ENCODE measurements around the gene TDRD9.

GRCh38 chr14:104080376-104081260, 152.4 kb downstream of the TDRD9 start:
- no peak for TF ChIP-seq CTCF (IDR thresholded peaks at IDR 0.05)
- no peak for TF ChIP-seq POLR2AphosphoS5 (IDR thresholded peaks at IDR 0.05)
